GM23338 (cell line): ENCODE results near the gene TMEM132D. TPM values are rescaled to one million over a fixed set of nuclear protein-coding genes. Genes with fewer than 3 reads are reported as not detected.

Experiments used
- ATAC-seq: fragments of 200-7000 bp; cut with Tn5 transposase; 3 replicates; pipeline ENCODE4 v1.9.1; 2020
- DNase-seq: peaks from one replicate; pipeline ENCODE4 v3.0.0-alpha.2; 2015; ENCODE audit warnings: low spot score
- H2AFZ ChIP-seq: fragments of 200-600 bp; sonication (generic); 2 replicates; pipeline ENCODE4 v1.8.0; 2016; ENCODE audit warnings: antibody characterized with exemption, mild to moderate bottlenecking, moderate library complexity
- H3F3A ChIP-seq: fragments of 200-600 bp; sonication (generic); replicated peaks from 2 replicates; pipeline ENCODE4 v1.8.0; 2017; ENCODE audit warnings: antibody characterized with exemption, mixed run types, low read depth
- H3K27ac ChIP-seq: fragments of 200-600 bp; sonication (generic); 2 replicates; pipeline ENCODE4 v1.6.1; 2016; ENCODE audit warnings: low read depth
- H3K27me3 ChIP-seq: fragments of 200-600 bp; sonication (generic); 2 replicates; pipeline ENCODE4 v1.8.0; 2016; ENCODE audit warnings: mild to moderate bottlenecking, mixed run types, moderate library complexity; ENCODE audit not compliant: insufficient read depth
- H3K36me3 ChIP-seq: fragments of 200-600 bp; sonication (generic); 2 replicates; pipeline ENCODE4 v1.8.0; 2016; ENCODE audit warnings: mild to moderate bottlenecking; ENCODE audit not compliant: insufficient read depth
- H3K4me1 ChIP-seq: fragments of 200-600 bp; sonication (generic); 2 replicates; pipeline ENCODE4 v1.8.0; 2016; ENCODE audit warnings: mild to moderate bottlenecking, moderate library complexity; ENCODE audit not compliant: insufficient read depth
- H3K4me2 ChIP-seq: fragments of 200-600 bp; sonication (generic); 2 replicates; pipeline ENCODE4 v1.7.1; 2017; ENCODE audit warnings: mixed run types
- H3K4me3 ChIP-seq: fragments of 200-600 bp; sonication (generic); 2 replicates; pipeline ENCODE4 v1.6.1; 2016; ENCODE audit warnings: mixed run types
- H3K79me2 ChIP-seq: fragments of 200-600 bp; sonication (generic); replicated peaks from 2 replicates; pipeline ENCODE4 v1.8.0; 2017; ENCODE audit warnings: mild to moderate bottlenecking; ENCODE audit not compliant: insufficient read depth
- H3K9me2 ChIP-seq: fragments of 200-600 bp; sonication (generic); 2 replicates; pipeline ENCODE4 v1.8.0; 2017; ENCODE audit not compliant: insufficient read depth
- H4K20me1 ChIP-seq: fragments of 200-600 bp; sonication (generic); replicated peaks from 2 replicates; pipeline ENCODE4 v1.8.0; 2017; ENCODE audit warnings: mild to moderate bottlenecking; ENCODE audit not compliant: insufficient read depth
- H3K27ac Mint-ChIP-seq: 2 replicates; pipeline ENCODE4 v1.8.0; 2020; ENCODE audit warnings: inconsistent platforms, mild to moderate bottlenecking, moderate library complexity, mixed read lengths
- H3K27me3 Mint-ChIP-seq: 3 replicates; pipeline ENCODE4 v1.8.0; 2022; ENCODE audit warnings: low read depth, mild to moderate bottlenecking, moderate library complexity, mixed read lengths, inconsistent platforms; ENCODE audit not compliant: insufficient read depth, poor library complexity
- H3K36me3 Mint-ChIP-seq: 3 replicates; pipeline ENCODE4 v1.8.0; 2021; ENCODE audit warnings: low read depth, mild to moderate bottlenecking, inconsistent platforms, moderate library complexity, mixed read lengths
- H3K4me1 Mint-ChIP-seq: 3 replicates; pipeline ENCODE4 v1.8.0; 2020; ENCODE audit warnings: mild to moderate bottlenecking, inconsistent platforms, mixed read lengths
- H3K4me3 Mint-ChIP-seq: 3 replicates; pipeline ENCODE4 v1.8.0; 2021; ENCODE audit warnings: moderate library complexity, mild to moderate bottlenecking, inconsistent platforms, mixed read lengths
- H3K9me3 Mint-ChIP-seq: 3 replicates; pipeline ENCODE4 v1.8.0; 2020; ENCODE audit warnings: moderate library complexity, mild to moderate bottlenecking, inconsistent platforms, mixed read lengths
- CREB1 ChIP-seq: fragments of 250-450 bp; sonication (Bioruptor Pico); IDR thresholded peaks from 2 replicates; pipeline ENCODE4 v1.5.0; 2020; ENCODE audit warnings: low read depth, mild to moderate bottlenecking, moderate library complexity
- EZH2 ChIP-seq: fragments of 200-600 bp; sonication (generic); IDR thresholded peaks from one replicate; pipeline ENCODE4 v1.8.0; 2017; ENCODE audit warnings: antibody characterized with exemption, mild to moderate bottlenecking, low read depth; ENCODE audit not compliant: unreplicated experiment
- EZH2phosphoT487 ChIP-seq: fragments of 200-600 bp; sonication (generic); IDR thresholded peaks from one replicate; pipeline ENCODE4 v1.8.1; 2018; ENCODE audit warnings: antibody characterized with exemption; ENCODE audit not compliant: unreplicated experiment
- NANOG ChIP-seq: IDR thresholded peaks from 2 replicates; pipeline ENCODE4 v1.6.1; 2016; ENCODE audit warnings: antibody characterized with exemption, borderline replicate concordance
- STAT1 ChIP-seq: IDR thresholded peaks from one replicate; pipeline ENCODE4 v1.6.1; 2016; ENCODE audit warnings: antibody characterized with exemption; ENCODE audit not compliant: unreplicated experiment
- ZNF114 ChIP-seq: fragments of 250-450 bp; sonication (Bioruptor Pico); IDR thresholded peaks from 2 replicates; pipeline ENCODE4 v1.5.0; 2020; ENCODE audit warnings: mild to moderate bottlenecking, moderate library complexity
- ZNF331 ChIP-seq: fragments of 250-450 bp; sonication (Bioruptor Pico); IDR thresholded peaks from 2 replicates; pipeline ENCODE4 v1.5.0; 2020; ENCODE audit warnings: low read depth, mild to moderate bottlenecking, moderate library complexity
- polyA plus RNA-seq: library from polyadenylated mRNA; unstranded; fragments of >200 nt; fragmentation: Nextera tagmentation; extraction: Ambion mirVana; gene quantifications from 2 replicates; pipeline ENCODE4 v1.2.1, GENCODE V29; 2016
- total RNA-seq: library from RNA; depleted of rRNA; stranded (reverse); fragments of >200 nt; shearing (Covaris generic); gene quantifications from 2 replicates; pipeline ENCODE4 v1.2.3, GENCODE V29; 2014
- TF ChIP-seq, protein P1 (sequence below): IDR thresholded peaks from one replicate; pipeline ENCODE4 v1.6.1; 2018; ENCODE audit warnings: antibody characterized with exemption; ENCODE audit not compliant: unreplicated experiment
- TF ChIP-seq, protein P2 (sequence below), 2 experiments: fragments of 200-600 bp in 1 of 2; sonication (generic) in 1 of 2; conservative IDR thresholded peaks; 2 replicates each; pipeline versions ENCODE4 v1.5.1 to v1.6.1; 2016 to 2017; ENCODE audit warnings: antibody characterized with exemption in 2 of 2, low read depth in 2 of 2, mild to moderate bottlenecking in 2 of 2, moderate library complexity in 1 of 2
- TF ChIP-seq, protein P3 (sequence below): IDR thresholded peaks from 2 replicates; pipeline ENCODE4 v1.6.1; 2016; ENCODE audit warnings: antibody characterized with exemption

TMEM132D gene
- total and polyA plus RNA-seq, 2 experiments from 2014 or later = 0.44 to 5.3 TPM

DNA sequence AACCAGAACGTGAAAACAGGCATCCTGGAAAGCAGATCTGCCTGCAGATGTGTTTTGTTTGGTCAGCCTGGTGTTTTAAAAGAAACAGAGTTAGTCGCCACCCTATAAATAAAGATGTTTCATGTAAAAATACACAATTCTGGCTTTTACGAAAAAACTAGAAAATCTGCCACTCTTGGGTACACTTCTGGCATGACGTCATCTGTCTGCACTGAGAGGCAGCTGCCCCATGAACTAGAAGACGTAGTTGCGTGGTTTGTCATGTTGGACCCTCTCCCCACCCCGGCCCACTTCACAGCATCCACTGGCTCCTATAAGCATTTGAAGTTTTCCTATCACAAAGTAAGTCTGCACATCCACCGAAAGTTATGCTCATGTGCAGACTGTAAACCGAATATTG lies 658.1 kb downstream of the TMEM132D start:
- no peaks in the 10 kb centered on the region for H3K4me1 ChIP-seq
- no peak overlapping the region for H3K27ac Mint-ChIP-seq
- no peaks in the 10 kb centered on the region for H3K79me2 ChIP-seq
- no peaks in the 10 kb centered on the region for H3K4me1 Mint-ChIP-seq
- no peak overlapping the region for H3K4me3 Mint-ChIP-seq
- no peaks in the 10 kb centered on the region for H3K9me2 ChIP-seq
- ATAC-seq (no peak), DNase-seq (no peak)
- no peak overlapping the region for H3K4me2 ChIP-seq
- TF ChIP-seq ZNF331 (CRISPR knock-in tag) (no peak), EZH2phosphoT487 (no peak), CREB1 (CRISPR knock-in tag) (no peak), EZH2 (no peak), STAT1 (no peak)
- TF ChIP-seq, protein P1, sequence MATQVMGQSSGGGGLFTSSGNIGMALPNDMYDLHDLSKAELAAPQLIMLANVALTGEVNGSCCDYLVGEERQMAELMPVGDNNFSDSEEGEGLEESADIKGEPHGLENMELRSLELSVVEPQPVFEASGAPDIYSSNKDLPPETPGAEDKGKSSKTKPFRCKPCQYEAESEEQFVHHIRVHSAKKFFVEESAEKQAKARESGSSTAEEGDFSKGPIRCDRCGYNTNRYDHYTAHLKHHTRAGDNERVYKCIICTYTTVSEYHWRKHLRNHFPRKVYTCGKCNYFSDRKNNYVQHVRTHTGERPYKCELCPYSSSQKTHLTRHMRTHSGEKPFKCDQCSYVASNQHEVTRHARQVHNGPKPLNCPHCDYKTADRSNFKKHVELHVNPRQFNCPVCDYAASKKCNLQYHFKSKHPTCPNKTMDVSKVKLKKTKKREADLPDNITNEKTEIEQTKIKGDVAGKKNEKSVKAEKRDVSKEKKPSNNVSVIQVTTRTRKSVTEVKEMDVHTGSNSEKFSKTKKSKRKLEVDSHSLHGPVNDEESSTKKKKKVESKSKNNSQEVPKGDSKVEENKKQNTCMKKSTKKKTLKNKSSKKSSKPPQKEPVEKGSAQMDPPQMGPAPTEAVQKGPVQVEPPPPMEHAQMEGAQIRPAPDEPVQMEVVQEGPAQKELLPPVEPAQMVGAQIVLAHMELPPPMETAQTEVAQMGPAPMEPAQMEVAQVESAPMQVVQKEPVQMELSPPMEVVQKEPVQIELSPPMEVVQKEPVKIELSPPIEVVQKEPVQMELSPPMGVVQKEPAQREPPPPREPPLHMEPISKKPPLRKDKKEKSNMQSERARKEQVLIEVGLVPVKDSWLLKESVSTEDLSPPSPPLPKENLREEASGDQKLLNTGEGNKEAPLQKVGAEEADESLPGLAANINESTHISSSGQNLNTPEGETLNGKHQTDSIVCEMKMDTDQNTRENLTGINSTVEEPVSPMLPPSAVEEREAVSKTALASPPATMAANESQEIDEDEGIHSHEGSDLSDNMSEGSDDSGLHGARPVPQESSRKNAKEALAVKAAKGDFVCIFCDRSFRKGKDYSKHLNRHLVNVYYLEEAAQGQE = no peak
- TF ChIP-seq, protein P2, sequence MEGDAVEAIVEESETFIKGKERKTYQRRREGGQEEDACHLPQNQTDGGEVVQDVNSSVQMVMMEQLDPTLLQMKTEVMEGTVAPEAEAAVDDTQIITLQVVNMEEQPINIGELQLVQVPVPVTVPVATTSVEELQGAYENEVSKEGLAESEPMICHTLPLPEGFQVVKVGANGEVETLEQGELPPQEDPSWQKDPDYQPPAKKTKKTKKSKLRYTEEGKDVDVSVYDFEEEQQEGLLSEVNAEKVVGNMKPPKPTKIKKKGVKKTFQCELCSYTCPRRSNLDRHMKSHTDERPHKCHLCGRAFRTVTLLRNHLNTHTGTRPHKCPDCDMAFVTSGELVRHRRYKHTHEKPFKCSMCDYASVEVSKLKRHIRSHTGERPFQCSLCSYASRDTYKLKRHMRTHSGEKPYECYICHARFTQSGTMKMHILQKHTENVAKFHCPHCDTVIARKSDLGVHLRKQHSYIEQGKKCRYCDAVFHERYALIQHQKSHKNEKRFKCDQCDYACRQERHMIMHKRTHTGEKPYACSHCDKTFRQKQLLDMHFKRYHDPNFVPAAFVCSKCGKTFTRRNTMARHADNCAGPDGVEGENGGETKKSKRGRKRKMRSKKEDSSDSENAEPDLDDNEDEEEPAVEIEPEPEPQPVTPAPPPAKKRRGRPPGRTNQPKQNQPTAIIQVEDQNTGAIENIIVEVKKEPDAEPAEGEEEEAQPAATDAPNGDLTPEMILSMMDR (conservative IDR thresholded peaks at IDR 0.05; ENCODE audit: low read depth in 2 of 2) = no peak
- H3K36me3 ChIP-seq = no peaks in the 10 kb centered on the region
- no peak overlapping the region for H3K27ac ChIP-seq
- no peaks in the 10 kb centered on the region for H4K20me1 ChIP-seq
- peaks cover 8% of the 10 kb centered on the region for H3K27me3 Mint-ChIP-seq
- no peak overlapping the region for H3K4me3 ChIP-seq
- H3F3A ChIP-seq = no peaks in the 10 kb centered on the region
- no peaks in the 10 kb centered on the region for H3K27me3 ChIP-seq
- no peak overlapping the region for H2AFZ ChIP-seq
- peaks cover 42% of the 10 kb centered on the region for H3K36me3 Mint-ChIP-seq
- H3K9me3 Mint-ChIP-seq = peaks cover 93% of the 10 kb centered on the region

DNA sequence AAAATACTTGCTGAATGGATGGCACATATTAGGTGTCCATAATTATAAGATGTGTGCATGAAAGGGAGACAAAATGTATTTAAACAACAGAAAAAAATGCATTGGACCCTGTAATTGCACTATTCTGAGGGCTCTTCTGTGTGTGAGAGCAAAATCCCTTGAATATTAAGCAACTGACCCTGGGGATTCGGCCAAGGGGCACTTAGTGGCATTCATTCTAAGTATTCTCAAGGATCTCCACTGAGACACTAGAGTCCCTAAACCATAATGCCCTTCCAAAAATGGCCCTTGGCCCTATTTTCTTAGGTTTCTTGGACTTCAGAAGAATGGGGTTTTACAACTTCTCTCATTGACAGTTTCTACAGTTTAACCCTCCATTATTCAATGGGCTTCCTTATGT lies 662.0 kb downstream of the TMEM132D start:
- Histone ChIP-seq H3K9me2 (no peaks in the 10 kb centered on the region), H3K79me2 (no peaks in the 10 kb centered on the region), H3K4me2 (no peak overlapping the region), H3F3A (no peaks in the 10 kb centered on the region), H2AFZ (no peak overlapping the region), H4K20me1 (no peaks in the 10 kb centered on the region), H3K27ac (no peak overlapping the region), H3K36me3 (peaks cover under 1% of the 10 kb centered on the region; the same call in 1 of the 2 replicates), H3K27me3 (no peaks in the 10 kb centered on the region), H3K4me3 (no peak overlapping the region), H3K4me1 (no peaks in the 10 kb centered on the region)
- H3K27me3 Mint-ChIP-seq = peaks cover 8% of the 10 kb centered on the region
- peaks cover 95% of the 10 kb centered on the region for H3K9me3 Mint-ChIP-seq
- no peak overlapping the region for H3K4me3 Mint-ChIP-seq
- ATAC-seq (no peak), DNase-seq (no peak)
- TF ChIP-seq NANOG (no peak), CREB1 (CRISPR knock-in tag) (no peak), ZNF331 (CRISPR knock-in tag) (no peak), EZH2phosphoT487 (no peak), STAT1 (no peak), ZNF114 (no peak), EZH2 (no peak)
- TF ChIP-seq, protein P3, sequence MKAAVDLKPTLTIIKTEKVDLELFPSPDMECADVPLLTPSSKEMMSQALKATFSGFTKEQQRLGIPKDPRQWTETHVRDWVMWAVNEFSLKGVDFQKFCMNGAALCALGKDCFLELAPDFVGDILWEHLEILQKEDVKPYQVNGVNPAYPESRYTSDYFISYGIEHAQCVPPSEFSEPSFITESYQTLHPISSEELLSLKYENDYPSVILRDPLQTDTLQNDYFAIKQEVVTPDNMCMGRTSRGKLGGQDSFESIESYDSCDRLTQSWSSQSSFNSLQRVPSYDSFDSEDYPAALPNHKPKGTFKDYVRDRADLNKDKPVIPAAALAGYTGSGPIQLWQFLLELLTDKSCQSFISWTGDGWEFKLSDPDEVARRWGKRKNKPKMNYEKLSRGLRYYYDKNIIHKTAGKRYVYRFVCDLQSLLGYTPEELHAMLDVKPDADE = no peak
- TF ChIP-seq, protein P1 = no peak
- TF ChIP-seq, protein P2 (conservative IDR thresholded peaks at IDR 0.05; ENCODE audit: low read depth in 2 of 2) = no peak
- H3K4me1 Mint-ChIP-seq = no peaks in the 10 kb centered on the region
- H3K27ac Mint-ChIP-seq = no peak overlapping the region
- peaks cover 32% of the 10 kb centered on the region for H3K36me3 Mint-ChIP-seq
